Neural cell (in vitro differentiated cells): ENCODE data around the gene NEDD4L. TPM values are rescaled to one million over a fixed set of nuclear protein-coding genes. Genes with fewer than 3 reads are reported as not detected.

ENCODE experiments used
- H2AFZ ChIP-seq: fragments of 200-600, 300-800 bp; sonication (generic), shearing (Covaris generic); 2 replicates; pipeline ENCODE4 v1.6.0; 2014; ENCODE audit warnings: low read depth, mild to moderate bottlenecking, antibody characterized with exemption, low read length, moderate library complexity
- H3F3A ChIP-seq: fragments of 200-600 bp; shearing (Covaris generic); 2 replicates; pipeline ENCODE4 v1.6.1; 2016; ENCODE audit warnings: mild to moderate bottlenecking, moderate library complexity, mixed read lengths, antibody characterized with exemption, low read length; ENCODE audit not compliant: insufficient read depth, poor library complexity, severe bottlenecking
- H3K27ac ChIP-seq: fragments of 200-600, 300-800 bp; sonication (generic), shearing (Covaris generic); 2 replicates; pipeline ENCODE4 v1.5.1; 2014; ENCODE audit warnings: mild to moderate bottlenecking, low read length, moderate library complexity
- H3K27me3 ChIP-seq: fragments of 300-800, 200-600 bp; sonication (generic), shearing (Covaris generic); 2 replicates; pipeline ENCODE4 v1.6.0; 2014; ENCODE audit warnings: mild to moderate bottlenecking, low read depth, low read length, moderate library complexity; ENCODE audit not compliant: insufficient read depth
- H3K36me3 ChIP-seq: fragments of 300-800, 200-600 bp; sonication (generic), shearing (Covaris generic); 2 replicates; pipeline ENCODE4 v1.5.1; 2014; ENCODE audit warnings: mild to moderate bottlenecking, antibody characterized with exemption, low read length, moderate library complexity; ENCODE audit not compliant: insufficient read depth
- H3K4me2 ChIP-seq: fragments of 300-800, 200-600 bp; sonication (generic), shearing (Covaris generic); 2 replicates; pipeline ENCODE4 v1.6.0; 2014; ENCODE audit warnings: mild to moderate bottlenecking, low read length
- H3K4me3 ChIP-seq: fragments of 300-800, 200-600 bp; sonication (generic), shearing (Covaris generic); 2 replicates; pipeline ENCODE4 v1.5.1; 2014; ENCODE audit warnings: mild to moderate bottlenecking, low read length, moderate library complexity
- H3K79me2 ChIP-seq: fragments of 200-600 bp; shearing (Covaris generic); replicated peaks from 2 replicates; pipeline ENCODE4 v1.6.0; 2014; ENCODE audit warnings: mild to moderate bottlenecking, low read length, moderate library complexity; ENCODE audit not compliant: insufficient read depth
- H3K9ac ChIP-seq: fragments of 300-800, 200-600 bp; sonication (generic), shearing (Covaris generic); 2 replicates; pipeline ENCODE4 v1.6.1; 2016; ENCODE audit warnings: mild to moderate bottlenecking, low read length, mixed read lengths
- H3K9me2 ChIP-seq: fragments of 200-600 bp; shearing (Covaris generic); 2 replicates; pipeline ENCODE4 v1.6.1; 2016; ENCODE audit warnings: mild to moderate bottlenecking, low read length, mixed read lengths; ENCODE audit not compliant: insufficient read depth
- H3K9me3 ChIP-seq: fragments of 200-600, 300-800 bp; sonication (generic), shearing (Covaris generic); 2 replicates; pipeline ENCODE4 v1.6.1; 2016; ENCODE audit warnings: mild to moderate bottlenecking, mixed run types, low read length, moderate library complexity, mixed read lengths
- H4K20me1 ChIP-seq: fragments of 200-600 bp; shearing (Covaris generic); 2 replicates; pipeline ENCODE4 v1.6.1; 2016; ENCODE audit warnings: mild to moderate bottlenecking, mixed run types; ENCODE audit not compliant: insufficient read depth
- CTCF ChIP-seq: fragments of 450-650 bp; IDR thresholded peaks from 2 replicates; pipeline ENCODE4 v1.5.1; 2014; ENCODE audit warnings: antibody characterized with exemption, mild to moderate bottlenecking, moderate library complexity; ENCODE audit not compliant: poor library complexity, severe bottlenecking
- EP300 ChIP-seq: fragments of 450-650 bp; conservative IDR thresholded peaks from 2 replicates; pipeline ENCODE4 v1.6.1; 2014; ENCODE audit warnings: antibody characterized with exemption, mild to moderate bottlenecking, moderate library complexity; ENCODE audit not compliant: poor library complexity, severe bottlenecking
- EZH2 ChIP-seq: fragments of 200-600, 300-800 bp; shearing (Covaris generic), sonication (generic); IDR thresholded peaks from 2 replicates; pipeline ENCODE4 v1.6.1; 2014; ENCODE audit warnings: antibody characterized with exemption, low read length, borderline replicate concordance, mild to moderate bottlenecking; ENCODE audit not compliant: insufficient read depth, poor library complexity, severe bottlenecking
- MXI1 ChIP-seq: fragments of 450-650 bp; conservative IDR thresholded peaks from 2 replicates; pipeline ENCODE4 v1.6.1; 2014; ENCODE audit warnings: antibody characterized with exemption, mild to moderate bottlenecking; ENCODE audit not compliant: poor library complexity, severe bottlenecking
- POLR2AphosphoS5 ChIP-seq: IDR thresholded peaks from 2 replicates; pipeline ENCODE4 v1.6.1; 2012
- RAD21 ChIP-seq: fragments of 450-650 bp; conservative IDR thresholded peaks from 2 replicates; pipeline ENCODE4 v1.6.1; 2014; ENCODE audit warnings: antibody characterized with exemption, mild to moderate bottlenecking, moderate library complexity
- REST ChIP-seq: IDR thresholded peaks from 2 replicates; pipeline ENCODE4 v1.6.1; 2012; ENCODE audit warnings: borderline replicate concordance
- SMC3 ChIP-seq: fragments of 450-650 bp; conservative IDR thresholded peaks from 2 replicates; pipeline ENCODE4 v1.6.1; 2014; ENCODE audit warnings: antibody characterized with exemption, mild to moderate bottlenecking, moderate library complexity; ENCODE audit not compliant: poor library complexity
- TAF1 ChIP-seq: IDR thresholded peaks from 2 replicates; pipeline ENCODE4 v1.6.1; 2012; ENCODE audit warnings: low read depth
- polyA plus RNA-seq: library from polyadenylated mRNA; depleted of rRNA; stranded (reverse); fragments of >200 nt; gene quantifications from 2 replicates; pipeline ENCODE4 v1.2.3, GENCODE V29; 2014

Gene NEDD4L
- polyA plus RNA-seq, 1 donor from 2014 or later = 97.9 TPM

GRCh38 chr18:58389745-58390144 is 345.7 kb downstream of the NEDD4L start:
- no peaks in the 10 kb centered on the region for H3K9me3 ChIP-seq
- no peak overlapping the region for H3K9ac ChIP-seq
- H2AFZ ChIP-seq = no peak overlapping the region
- H3K27ac ChIP-seq = no peak overlapping the region
- no peaks in the 10 kb centered on the region for H3K27me3 ChIP-seq
- H3K9me2 ChIP-seq = no peaks in the 10 kb centered on the region
- H3K4me3 ChIP-seq = no peak overlapping the region
- no peaks in the 10 kb centered on the region for H4K20me1 ChIP-seq
- H3K79me2 ChIP-seq = no peaks in the 10 kb centered on the region
- peaks cover 39% of the 10 kb centered on the region for H3K36me3 ChIP-seq
- no peaks in the 10 kb centered on the region for H3F3A ChIP-seq
- H3K4me2 ChIP-seq = no peak overlapping the region
- TF ChIP-seq MXI1 (no peak), SMC3 (no peak), CTCF (no peak), EZH2 (no peak), RAD21 (no peak), REST (no peak), EP300 (no peak)

GRCh38 chr18:58390399-58390798 is 346.4 kb downstream of the NEDD4L start:
- Histone ChIP-seq H3K36me3 (peaks cover 39% of the 10 kb centered on the region), H4K20me1 (no peaks in the 10 kb centered on the region), H3F3A (no peaks in the 10 kb centered on the region), H3K9me3 (no peaks in the 10 kb centered on the region), H3K4me3 (no peak overlapping the region), H3K9ac (no peak overlapping the region), H3K27ac (no peak overlapping the region), H3K9me2 (no peaks in the 10 kb centered on the region), H2AFZ (no peak overlapping the region), H3K79me2 (no peaks in the 10 kb centered on the region), H3K27me3 (no peaks in the 10 kb centered on the region), H3K4me2 (no peak overlapping the region)
- TF ChIP-seq REST = no peak
- TF ChIP-seq EZH2 = no peak
- no peak for TF ChIP-seq SMC3
- no peak for TF ChIP-seq EP300
- TF ChIP-seq POLR2AphosphoS5 = no peak
- no peak for TF ChIP-seq CTCF
- no peak for TF ChIP-seq RAD21
- TF ChIP-seq MXI1 = no peak
- no peak for TF ChIP-seq TAF1
